Stomach (tissue), 4 donors: ENCODE data around the gene ZNF230.

Experiments used
- CTCF ChIP-seq, 7 experiments: fragments of 450-650 bp in 4 of 7; fragments of 200-600 bp in 3 of 7; sonication (generic) in 3 of 7; IDR thresholded peaks; one replicate each; pipeline ENCODE4 v1.5.1; 2016 to 2019; ENCODE audit warnings: antibody characterized with exemption in 7 of 7, control low read depth in 2 of 7, mild to moderate bottlenecking in 1 of 7
- EP300 ChIP-seq: sonication (generic); formaldehyde crosslinking; IDR thresholded peaks from one replicate; pipeline ENCODE4 v1.6.1; 2017; ENCODE audit warnings: antibody characterized with exemption
- POLR2A ChIP-seq, 4 donors: fragments of 450-650 bp; IDR thresholded peaks; one replicate each; pipeline ENCODE4 v1.6.1; 2016; ENCODE audit warnings: antibody characterized with exemption in 4 of 4, control low read depth in 2 of 4, mild to moderate bottlenecking in 1 of 4, moderate library complexity in 1 of 4
- POLR2AphosphoS5 ChIP-seq, 3 donors: sonication (generic); formaldehyde crosslinking; IDR thresholded peaks; one replicate each; pipeline ENCODE4 v1.6.1; 2016; ENCODE audit warnings: antibody characterized with exemption in 3 of 3

DNA sequence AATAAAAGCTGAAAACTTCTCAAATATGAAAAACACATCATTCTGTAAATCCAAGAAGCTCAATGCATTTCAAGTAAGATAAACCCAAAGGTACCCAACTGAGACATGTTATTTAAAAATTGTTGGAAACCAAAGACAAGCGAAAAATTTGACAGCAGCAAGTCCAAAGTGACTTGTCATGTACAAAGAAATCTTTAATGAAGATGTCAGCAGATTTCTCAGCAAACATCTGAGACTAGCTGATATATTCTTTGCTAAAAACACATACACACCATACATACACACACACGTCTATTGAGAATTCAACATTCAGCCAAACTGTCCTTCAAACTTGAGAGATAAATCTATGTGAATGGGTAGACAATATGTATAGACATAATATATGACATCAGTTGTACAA is 16.7 kb downstream of the ZNF230 start:
- TF ChIP-seq POLR2A (IDR thresholded peaks at IDR 0.05), result no peak
- no peak for TF ChIP-seq EP300
- TF ChIP-seq CTCF (IDR thresholded peaks at IDR 0.05), result no peak
- TF ChIP-seq POLR2AphosphoS5 (IDR thresholded peaks at IDR 0.05), result no peak
